Neural cell (in vitro differentiated cells): ENCODE measurements around the gene TIMM13. TPM values are rescaled to one million over a fixed set of nuclear protein-coding genes. Genes with fewer than 3 reads are reported as not detected.

ENCODE experiments used
- H2AFZ ChIP-seq: fragments of 200-600, 300-800 bp; sonication (generic), shearing (Covaris generic); 2 replicates; pipeline ENCODE4 v1.6.0; 2014; ENCODE audit warnings: low read depth, mild to moderate bottlenecking, antibody characterized with exemption, low read length, moderate library complexity
- H3F3A ChIP-seq: fragments of 200-600 bp; shearing (Covaris generic); 2 replicates; pipeline ENCODE4 v1.6.1; 2016; ENCODE audit warnings: mild to moderate bottlenecking, moderate library complexity, mixed read lengths, antibody characterized with exemption, low read length; ENCODE audit not compliant: insufficient read depth, poor library complexity, severe bottlenecking
- H3K27ac ChIP-seq: fragments of 200-600, 300-800 bp; sonication (generic), shearing (Covaris generic); 2 replicates; pipeline ENCODE4 v1.5.1; 2014; ENCODE audit warnings: mild to moderate bottlenecking, low read length, moderate library complexity
- H3K27me3 ChIP-seq: fragments of 300-800, 200-600 bp; sonication (generic), shearing (Covaris generic); 2 replicates; pipeline ENCODE4 v1.6.0; 2014; ENCODE audit warnings: mild to moderate bottlenecking, low read depth, low read length, moderate library complexity; ENCODE audit not compliant: insufficient read depth
- H3K36me3 ChIP-seq: fragments of 300-800, 200-600 bp; sonication (generic), shearing (Covaris generic); 2 replicates; pipeline ENCODE4 v1.5.1; 2014; ENCODE audit warnings: mild to moderate bottlenecking, antibody characterized with exemption, low read length, moderate library complexity; ENCODE audit not compliant: insufficient read depth
- H3K4me2 ChIP-seq: fragments of 300-800, 200-600 bp; sonication (generic), shearing (Covaris generic); 2 replicates; pipeline ENCODE4 v1.6.0; 2014; ENCODE audit warnings: mild to moderate bottlenecking, low read length
- H3K4me3 ChIP-seq: fragments of 300-800, 200-600 bp; sonication (generic), shearing (Covaris generic); 2 replicates; pipeline ENCODE4 v1.5.1; 2014; ENCODE audit warnings: mild to moderate bottlenecking, low read length, moderate library complexity
- H3K79me2 ChIP-seq: fragments of 200-600 bp; shearing (Covaris generic); replicated peaks from 2 replicates; pipeline ENCODE4 v1.6.0; 2014; ENCODE audit warnings: mild to moderate bottlenecking, low read length, moderate library complexity; ENCODE audit not compliant: insufficient read depth
- H3K9ac ChIP-seq: fragments of 300-800, 200-600 bp; sonication (generic), shearing (Covaris generic); 2 replicates; pipeline ENCODE4 v1.6.1; 2016; ENCODE audit warnings: mild to moderate bottlenecking, low read length, mixed read lengths
- H3K9me2 ChIP-seq: fragments of 200-600 bp; shearing (Covaris generic); 2 replicates; pipeline ENCODE4 v1.6.1; 2016; ENCODE audit warnings: mild to moderate bottlenecking, low read length, mixed read lengths; ENCODE audit not compliant: insufficient read depth
- H3K9me3 ChIP-seq: fragments of 200-600, 300-800 bp; sonication (generic), shearing (Covaris generic); 2 replicates; pipeline ENCODE4 v1.6.1; 2016; ENCODE audit warnings: mild to moderate bottlenecking, mixed run types, low read length, moderate library complexity, mixed read lengths
- H4K20me1 ChIP-seq: fragments of 200-600 bp; shearing (Covaris generic); 2 replicates; pipeline ENCODE4 v1.6.1; 2016; ENCODE audit warnings: mild to moderate bottlenecking, mixed run types; ENCODE audit not compliant: insufficient read depth
- EP300 ChIP-seq: fragments of 450-650 bp; conservative IDR thresholded peaks from 2 replicates; pipeline ENCODE4 v1.6.1; 2014; ENCODE audit warnings: antibody characterized with exemption, mild to moderate bottlenecking, moderate library complexity; ENCODE audit not compliant: poor library complexity, severe bottlenecking
- EZH2 ChIP-seq: fragments of 200-600, 300-800 bp; shearing (Covaris generic), sonication (generic); IDR thresholded peaks from 2 replicates; pipeline ENCODE4 v1.6.1; 2014; ENCODE audit warnings: antibody characterized with exemption, low read length, borderline replicate concordance, mild to moderate bottlenecking; ENCODE audit not compliant: insufficient read depth, poor library complexity, severe bottlenecking
- MXI1 ChIP-seq: fragments of 450-650 bp; conservative IDR thresholded peaks from 2 replicates; pipeline ENCODE4 v1.6.1; 2014; ENCODE audit warnings: antibody characterized with exemption, mild to moderate bottlenecking; ENCODE audit not compliant: poor library complexity, severe bottlenecking
- POLR2AphosphoS5 ChIP-seq: IDR thresholded peaks from 2 replicates; pipeline ENCODE4 v1.6.1; 2012
- RAD21 ChIP-seq: fragments of 450-650 bp; conservative IDR thresholded peaks from 2 replicates; pipeline ENCODE4 v1.6.1; 2014; ENCODE audit warnings: antibody characterized with exemption, mild to moderate bottlenecking, moderate library complexity
- SMC3 ChIP-seq: fragments of 450-650 bp; conservative IDR thresholded peaks from 2 replicates; pipeline ENCODE4 v1.6.1; 2014; ENCODE audit warnings: antibody characterized with exemption, mild to moderate bottlenecking, moderate library complexity; ENCODE audit not compliant: poor library complexity
- TAF1 ChIP-seq: IDR thresholded peaks from 2 replicates; pipeline ENCODE4 v1.6.1; 2012; ENCODE audit warnings: low read depth
- polyA plus RNA-seq: library from polyadenylated mRNA; depleted of rRNA; stranded (reverse); fragments of >200 nt; gene quantifications from 2 replicates; pipeline ENCODE4 v1.2.3, GENCODE V29; 2014
- TF ChIP-seq, protein P1 (sequence below): fragments of 450-650 bp; IDR thresholded peaks from 2 replicates; pipeline ENCODE4 v1.5.1; 2014; ENCODE audit warnings: antibody characterized with exemption, mild to moderate bottlenecking, moderate library complexity; ENCODE audit not compliant: poor library complexity, severe bottlenecking
- TF ChIP-seq, protein P2 (sequence below): IDR thresholded peaks from 2 replicates; pipeline ENCODE4 v1.6.1; 2012; ENCODE audit warnings: borderline replicate concordance

Gene TIMM13
- polyA plus RNA-seq, 1 donor from 2014 or later = 73.0 TPM

DNA sequence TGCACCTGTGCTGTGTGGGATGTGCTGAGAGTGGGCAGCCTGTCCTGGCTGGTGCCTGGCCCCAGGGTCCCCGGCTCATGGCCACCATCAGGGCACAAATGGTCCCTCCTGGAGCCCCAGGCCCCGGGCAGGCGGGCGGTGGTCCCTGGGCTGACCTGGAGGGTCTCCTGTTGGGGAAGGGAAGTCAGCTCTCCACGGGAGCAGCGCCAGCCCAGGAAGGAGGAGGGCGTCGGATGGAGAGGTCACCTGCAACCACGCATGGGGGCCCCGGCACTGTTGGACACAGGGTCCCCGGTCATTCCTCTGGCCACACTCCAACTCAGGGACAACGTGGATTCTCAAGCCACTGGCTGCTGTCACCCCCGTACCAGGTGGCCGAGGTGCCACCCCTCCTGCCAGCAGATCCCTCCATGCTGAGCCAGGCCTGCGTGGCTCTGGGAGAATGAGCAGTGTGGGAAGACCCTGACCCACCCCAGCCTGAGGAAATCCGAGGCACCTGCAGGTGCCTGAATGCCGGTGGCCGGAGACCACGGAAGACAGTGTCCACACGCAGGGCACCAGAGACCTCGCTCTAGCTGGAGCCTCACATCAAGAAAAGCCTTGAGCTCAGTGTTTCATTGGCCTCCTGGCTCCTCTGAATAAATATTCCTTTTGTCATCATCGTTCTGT lies 15.9 kb upstream of the TIMM13 start:
- H3K27me3 ChIP-seq = no peaks in the 10 kb centered on the region
- H3K9ac ChIP-seq = no peak overlapping the region
- H3K9me3 ChIP-seq = no peaks in the 10 kb centered on the region
- H3K79me2 ChIP-seq = no peaks in the 10 kb centered on the region
- H3K36me3 ChIP-seq = peaks cover 4% of the 10 kb centered on the region
- no peak overlapping the region for H2AFZ ChIP-seq
- TF ChIP-seq MXI1 (no peak), EZH2 (no peak), TAF1 (no peak), POLR2AphosphoS5 (no peak), EP300 (no peak), SMC3 (no peak), RAD21 (no peak)
- TF ChIP-seq, protein P1, sequence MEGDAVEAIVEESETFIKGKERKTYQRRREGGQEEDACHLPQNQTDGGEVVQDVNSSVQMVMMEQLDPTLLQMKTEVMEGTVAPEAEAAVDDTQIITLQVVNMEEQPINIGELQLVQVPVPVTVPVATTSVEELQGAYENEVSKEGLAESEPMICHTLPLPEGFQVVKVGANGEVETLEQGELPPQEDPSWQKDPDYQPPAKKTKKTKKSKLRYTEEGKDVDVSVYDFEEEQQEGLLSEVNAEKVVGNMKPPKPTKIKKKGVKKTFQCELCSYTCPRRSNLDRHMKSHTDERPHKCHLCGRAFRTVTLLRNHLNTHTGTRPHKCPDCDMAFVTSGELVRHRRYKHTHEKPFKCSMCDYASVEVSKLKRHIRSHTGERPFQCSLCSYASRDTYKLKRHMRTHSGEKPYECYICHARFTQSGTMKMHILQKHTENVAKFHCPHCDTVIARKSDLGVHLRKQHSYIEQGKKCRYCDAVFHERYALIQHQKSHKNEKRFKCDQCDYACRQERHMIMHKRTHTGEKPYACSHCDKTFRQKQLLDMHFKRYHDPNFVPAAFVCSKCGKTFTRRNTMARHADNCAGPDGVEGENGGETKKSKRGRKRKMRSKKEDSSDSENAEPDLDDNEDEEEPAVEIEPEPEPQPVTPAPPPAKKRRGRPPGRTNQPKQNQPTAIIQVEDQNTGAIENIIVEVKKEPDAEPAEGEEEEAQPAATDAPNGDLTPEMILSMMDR = no peak
- TF ChIP-seq, protein P2, sequence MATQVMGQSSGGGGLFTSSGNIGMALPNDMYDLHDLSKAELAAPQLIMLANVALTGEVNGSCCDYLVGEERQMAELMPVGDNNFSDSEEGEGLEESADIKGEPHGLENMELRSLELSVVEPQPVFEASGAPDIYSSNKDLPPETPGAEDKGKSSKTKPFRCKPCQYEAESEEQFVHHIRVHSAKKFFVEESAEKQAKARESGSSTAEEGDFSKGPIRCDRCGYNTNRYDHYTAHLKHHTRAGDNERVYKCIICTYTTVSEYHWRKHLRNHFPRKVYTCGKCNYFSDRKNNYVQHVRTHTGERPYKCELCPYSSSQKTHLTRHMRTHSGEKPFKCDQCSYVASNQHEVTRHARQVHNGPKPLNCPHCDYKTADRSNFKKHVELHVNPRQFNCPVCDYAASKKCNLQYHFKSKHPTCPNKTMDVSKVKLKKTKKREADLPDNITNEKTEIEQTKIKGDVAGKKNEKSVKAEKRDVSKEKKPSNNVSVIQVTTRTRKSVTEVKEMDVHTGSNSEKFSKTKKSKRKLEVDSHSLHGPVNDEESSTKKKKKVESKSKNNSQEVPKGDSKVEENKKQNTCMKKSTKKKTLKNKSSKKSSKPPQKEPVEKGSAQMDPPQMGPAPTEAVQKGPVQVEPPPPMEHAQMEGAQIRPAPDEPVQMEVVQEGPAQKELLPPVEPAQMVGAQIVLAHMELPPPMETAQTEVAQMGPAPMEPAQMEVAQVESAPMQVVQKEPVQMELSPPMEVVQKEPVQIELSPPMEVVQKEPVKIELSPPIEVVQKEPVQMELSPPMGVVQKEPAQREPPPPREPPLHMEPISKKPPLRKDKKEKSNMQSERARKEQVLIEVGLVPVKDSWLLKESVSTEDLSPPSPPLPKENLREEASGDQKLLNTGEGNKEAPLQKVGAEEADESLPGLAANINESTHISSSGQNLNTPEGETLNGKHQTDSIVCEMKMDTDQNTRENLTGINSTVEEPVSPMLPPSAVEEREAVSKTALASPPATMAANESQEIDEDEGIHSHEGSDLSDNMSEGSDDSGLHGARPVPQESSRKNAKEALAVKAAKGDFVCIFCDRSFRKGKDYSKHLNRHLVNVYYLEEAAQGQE = no peak
- H4K20me1 ChIP-seq = no peaks in the 10 kb centered on the region
- H3K9me2 ChIP-seq = no peaks in the 10 kb centered on the region
- H3K27ac ChIP-seq = no peak overlapping the region
- H3K4me2 ChIP-seq = no peak overlapping the region
- H3K4me3 ChIP-seq = no peak overlapping the region
- H3F3A ChIP-seq = no peaks in the 10 kb centered on the region

DNA sequence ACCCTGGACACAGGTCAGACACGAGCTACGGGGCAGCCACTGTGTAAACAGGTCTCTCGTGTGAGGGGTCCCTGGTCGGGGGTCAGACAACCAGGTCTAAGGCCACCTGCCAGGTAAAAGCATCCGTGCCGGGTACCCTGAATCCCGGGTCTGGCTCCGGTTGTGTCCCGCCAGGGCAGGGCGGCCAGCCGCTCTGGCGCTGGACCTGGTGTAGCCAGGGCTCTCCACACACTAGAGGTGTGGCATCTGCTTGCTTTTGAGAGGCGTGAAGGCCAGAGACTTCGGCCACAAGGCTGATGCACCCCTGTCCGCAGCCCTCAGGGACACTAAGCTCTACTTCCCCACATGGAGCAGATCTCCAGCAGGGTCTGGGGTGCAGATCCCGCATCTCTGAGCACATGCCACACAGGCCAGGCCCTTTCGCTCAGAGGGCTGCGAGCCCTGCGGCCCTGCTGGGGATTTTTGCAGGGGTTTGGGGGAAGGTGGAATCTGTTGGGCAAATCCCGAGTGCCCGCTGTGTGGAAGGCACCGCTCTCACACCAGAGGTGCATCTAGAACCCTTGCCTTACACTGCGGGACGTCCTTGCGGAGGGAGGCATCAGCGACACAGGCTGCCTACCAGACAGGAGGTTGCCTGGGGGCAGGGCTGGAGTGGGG lies 13.8 kb upstream of the TIMM13 start:
- H3K4me2 ChIP-seq = no peak overlapping the region
- no peak overlapping the region for H3K27ac ChIP-seq
- no peak overlapping the region for H2AFZ ChIP-seq
- H3K9me3 ChIP-seq = no peaks in the 10 kb centered on the region
- no peak overlapping the region for H3K4me3 ChIP-seq
- H3K79me2 ChIP-seq = no peaks in the 10 kb centered on the region
- peaks cover 7% of the 10 kb centered on the region for H3K36me3 ChIP-seq
- H3K9me2 ChIP-seq = no peaks in the 10 kb centered on the region
- no peaks in the 10 kb centered on the region for H4K20me1 ChIP-seq
- no peak overlapping the region for H3K9ac ChIP-seq
- TF ChIP-seq MXI1 (no peak), SMC3 (no peak), EP300 (no peak), EZH2 (no peak), TAF1 (no peak), POLR2AphosphoS5 (no peak), RAD21 (no peak)
- TF ChIP-seq, protein P2 = no peak
- TF ChIP-seq, protein P1 = no peak
- no peaks in the 10 kb centered on the region for H3K27me3 ChIP-seq
- no peaks in the 10 kb centered on the region for H3F3A ChIP-seq
